Endothelial cell of umbilical vein (primary cell): Measurements from ENCODE around the gene RAPGEF4. TPM values are rescaled to one million over a fixed set of nuclear protein-coding genes. Genes with fewer than 3 reads are reported as not detected.

Source experiments
- BruUV-seq: library from RNA; stranded (reverse); fragments of 400-500 nt; replicated peaks from 2 replicates; lab custom pipeline; 2021; lab: Mats Ljungman, UMichigan
- CTCF ChIA-PET: fragments of 300-600, 350-600 bp; sonication (Branson Sonifier 250); formaldehyde crosslinking; loops from one replicate; lab custom pipeline; 2021; ENCODE audit warnings: antibody characterized with exemption, inconsistent platforms; lab: Charles Lee
- POLR2A ChIA-PET: fragments of 300-600, 350-600 bp; sonication (Branson Sonifier 250); formaldehyde crosslinking; loops from one replicate; lab custom pipeline; 2021; ENCODE audit warnings: antibody characterized with exemption, inconsistent platforms; lab: Charles Lee
- DNase-seq: peaks from one replicate; pipeline ENCODE4 v3.0.0-alpha.2; 2011; ENCODE audit warnings: low read depth, low spot score
- FAIRE-seq: peaks from 2 replicates; lab custom pipeline; 2011; peaks lifted over from hg19 to GRCh38; lab: Jason Lieb, UNC
- H2AFZ ChIP-seq: 2 replicates; pipeline ENCODE4 v1.6.0; 2012; ENCODE audit warnings: low read depth, low read length, control low read depth, inconsistent platforms
- H3K27ac ChIP-seq: 2 replicates; pipeline ENCODE4 v1.5.1; 2011; ENCODE audit warnings: low read depth, mild to moderate bottlenecking, control low read depth, low read length, moderate library complexity; ENCODE audit not compliant: insufficient read depth
- H3K27me3 ChIP-seq, 2 experiments: 2 replicates each; pipeline versions ENCODE4 v1.6.0 to v1.6.1; 2011; ENCODE audit warnings: low read length in 2 of 2, mixed read lengths in 1 of 2; ENCODE audit not compliant: control insufficient read depth in 2 of 2, insufficient read depth in 2 of 2
- H3K36me3 ChIP-seq, 2 experiments: 2 replicates in 1 of 2; 3 replicates in 1 of 2; pipeline ENCODE4 v1.5.1; 2011; ENCODE audit warnings: low read length in 2 of 2, mild to moderate bottlenecking in 1 of 2, moderate library complexity in 1 of 2; ENCODE audit not compliant: control insufficient read depth in 2 of 2, insufficient read depth in 2 of 2; ENCODE audit errors: extremely low read depth in 1 of 2
- H3K4me1 ChIP-seq: 3 replicates; pipeline ENCODE4 v1.5.1; 2011; ENCODE audit warnings: mild to moderate bottlenecking, low read length; ENCODE audit not compliant: control insufficient read depth, insufficient read depth; ENCODE audit errors: extremely low read depth
- H3K4me2 ChIP-seq: 2 replicates; pipeline ENCODE4 v1.6.1; 2011; ENCODE audit warnings: low read length, control low read depth, mixed read lengths; ENCODE audit not compliant: insufficient read depth
- H3K4me3 ChIP-seq, 3 experiments: fragments of 200-600 bp in 1 of 3; sonication (generic), shearing (Covaris generic) in 1 of 3; replicated peaks in 1 of 3; 2 replicates each; pipeline ENCODE4 v1.5.1; 2011 to 2016; ENCODE audit warnings: control low read depth in 3 of 3, low read length in 3 of 3, mild to moderate bottlenecking in 2 of 3, inconsistent platforms in 1 of 3, low read depth in 1 of 3, moderate library complexity in 1 of 3; ENCODE audit not compliant: insufficient read depth in 1 of 3
- H3K79me2 ChIP-seq: 2 replicates; pipeline ENCODE4 v1.6.0; 2012; ENCODE audit warnings: low read length, inconsistent platforms; ENCODE audit not compliant: control insufficient read depth, insufficient read depth
- H3K9ac ChIP-seq: replicated peaks from 2 replicates; pipeline ENCODE3; 2011; ENCODE audit warnings: low read length, control low read depth; ENCODE audit not compliant: insufficient read depth; ENCODE audit errors: extremely low read depth
- H3K9me1 ChIP-seq: replicated peaks from 3 replicates; pipeline ENCODE4 v1.6.0; 2011; ENCODE audit warnings: mild to moderate bottlenecking, low read length; ENCODE audit not compliant: control insufficient read depth, insufficient read depth; ENCODE audit errors: extremely low read depth
- H3K9me3 ChIP-seq: replicated peaks from 2 replicates; pipeline ENCODE4 v1.5.1; 2012; ENCODE audit warnings: low read length, inconsistent platforms; ENCODE audit not compliant: control insufficient read depth, insufficient read depth
- H4K20me1 ChIP-seq: replicated peaks from 2 replicates; pipeline ENCODE3; 2011; ENCODE audit warnings: mild to moderate bottlenecking, low read length; ENCODE audit not compliant: control insufficient read depth, insufficient read depth; ENCODE audit errors: extremely low read depth
- EZH2 ChIP-seq: IDR thresholded peaks from 2 replicates; pipeline ENCODE4 v1.6.1; 2012; ENCODE audit warnings: borderline replicate concordance, low read depth, mild to moderate bottlenecking, moderate library complexity, low read length, inconsistent platforms; ENCODE audit not compliant: severe bottlenecking
- FOS ChIP-seq: IDR thresholded peaks from 2 replicates; pipeline ENCODE4 v1.6.1; 2011; ENCODE audit warnings: mild to moderate bottlenecking, low read length, moderate library complexity, borderline replicate concordance; ENCODE audit not compliant: insufficient read depth
- GATA2 ChIP-seq: IDR thresholded peaks from 2 replicates; pipeline ENCODE4 v1.7.0; 2011; ENCODE audit warnings: low read depth, mild to moderate bottlenecking, moderate library complexity, mixed read lengths, low read length; ENCODE audit not compliant: insufficient read length, insufficient read depth
- JUN ChIP-seq: IDR thresholded peaks from 2 replicates; pipeline ENCODE4 v1.6.1; 2011; ENCODE audit warnings: borderline replicate concordance, low read depth; ENCODE audit not compliant: insufficient read length, insufficient read depth
- MYC ChIP-seq: IDR thresholded peaks from one replicate; pipeline ENCODE4 v1.6.1; 2011; ENCODE audit warnings: mild to moderate bottlenecking, low read depth, low read length
- POLR2A ChIP-seq: IDR thresholded peaks from 2 replicates; pipeline ENCODE4 v1.6.1; 2012; ENCODE audit warnings: low read depth, mild to moderate bottlenecking, control low read depth, low read length
- POLR2AphosphoS5 ChIP-seq: IDR thresholded peaks from 2 replicates; pipeline ENCODE4 v1.6.1; 2012; ENCODE audit warnings: low read depth, mild to moderate bottlenecking, control low read depth, low read length, moderate library complexity; ENCODE audit not compliant: insufficient read depth
- dilution Hi-C: fragments of 300-500 bp; cut with MboI; formaldehyde crosslinking; loops from one replicate; pipeline ENCODE4 v1.15.0; 2019; ENCODE audit warnings: low sequenced_read_pairs; ENCODE audit not compliant: extremely low pct_ligation_motif_present
- intact Hi-C: fragments of 100-400 bp; cut with micrococcal nuclease; formaldehyde crosslinking; loops from one replicate; pipeline ENCODE4 v1.10.0; 2022
- polyA plus RNA-seq, 4 experiments: library from polyadenylated mRNA; depleted of rRNA in 3 of 4; stranded (reverse) in 3 of 4; unstranded in 1 of 4; fragments of >200 nt; gene quantifications; 2 replicates each; pipeline versions ENCODE4 v1.2.1 to v1.2.3, GENCODE V29; 2011 to 2012; ENCODE audit warnings: missing spikeins in 1 of 4
- total RNA-seq: library from RNA; stranded (reverse); gene quantifications from 2 replicates; pipeline ENCODE4 v1.2.3, GENCODE V29; 2021
- TF ChIP-seq, protein P1 (sequence below): IDR thresholded peaks from 2 replicates; pipeline ENCODE4 v1.6.1; 2011; ENCODE audit not compliant: insufficient read depth, insufficient read length
- TF ChIP-seq, protein P2 (sequence below), 2 donors: IDR thresholded peaks; 1 replicate in 1 of 2; 2 replicates in 1 of 2; pipeline ENCODE4 v1.5.1; 2011; ENCODE audit warnings: low read length in 2 of 2, mild to moderate bottlenecking in 2 of 2, moderate library complexity in 2 of 2, control low read depth in 1 of 2, inconsistent platforms in 1 of 2, low read depth in 1 of 2; ENCODE audit not compliant: insufficient read depth in 1 of 2; ENCODE audit errors: extremely low read depth in 1 of 2

Gene RAPGEF4
- total and polyA plus RNA-seq, 2 donors (not counting 3 experiments of a cell fraction or from before 2014, with no cell fraction given): 7.2 to 9.2 TPM

DNA sequence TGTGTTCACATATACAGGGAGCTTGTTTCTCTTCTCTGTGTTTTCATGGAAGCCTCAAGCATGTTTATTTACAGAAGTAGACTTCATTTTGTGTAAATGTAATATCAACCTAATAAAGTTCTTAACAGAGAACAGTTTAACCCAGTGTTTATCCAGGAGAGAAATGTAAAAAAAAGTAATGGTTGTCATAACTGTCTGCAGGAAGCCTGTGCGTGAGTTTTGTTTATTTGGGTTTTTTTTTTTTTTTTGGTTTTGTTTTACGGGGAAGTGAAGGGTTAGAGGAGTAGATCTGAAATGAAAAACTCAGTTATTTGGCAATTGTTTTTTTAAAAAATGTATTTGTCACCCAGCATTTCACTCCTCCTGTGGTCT, 124.7 kb downstream of the RAPGEF4 start:
- Histone ChIP-seq H3K79me2 (no peaks in the 10 kb centered on the region), H3K4me2 (peak overlapping the region; percentile 95), H3K4me1 (peaks cover 26% of the 10 kb centered on the region), H3K36me3 (no peaks in the 10 kb centered on the region), H2AFZ (peak overlapping the region; percentile 94), H3K9ac (peak overlapping the region; percentile 39), H3K27ac (peak overlapping the region; percentile 45), H3K9me1 (no peaks in the 10 kb centered on the region), H3K27me3 (no peaks in the 10 kb centered on the region), H3K9me3 (no peaks in the 10 kb centered on the region), H3K4me3 (peak overlapping the region in 2 of 3 experiments; percentile 24 to 65), H4K20me1 (no peaks in the 10 kb centered on the region)
- dilution Hi-C loops: no loop called here
- ChIA-PET CTCF (interaction anchor here (0.7 to 4.0 kb wide), 7 partner anchors 11 to 350 kb away, joined by 3 to 50 read pairs (median 5); no protein-coding TSS in a partner anchor), POLR2A (no interaction called here)
- intact Hi-C loops: loop anchor here (1.0 to 5.0 kb wide), 3 partner anchors 24 to 352 kb away; no protein-coding TSS in a partner anchor
- FAIRE-seq (no peak), DNase-seq (no peak)
- no TSS peak for BruUV-seq
- TF ChIP-seq JUN: no peak
- no peak for TF ChIP-seq GATA2
- TF ChIP-seq EZH2: no peak
- no peak for TF ChIP-seq POLR2AphosphoS5
- TF ChIP-seq, protein P1, sequence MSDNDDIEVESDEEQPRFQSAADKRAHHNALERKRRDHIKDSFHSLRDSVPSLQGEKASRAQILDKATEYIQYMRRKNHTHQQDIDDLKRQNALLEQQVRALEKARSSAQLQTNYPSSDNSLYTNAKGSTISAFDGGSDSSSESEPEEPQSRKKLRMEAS: no peak
- no peak for TF ChIP-seq POLR2A
- no peak for TF ChIP-seq FOS
- no peak for TF ChIP-seq MYC
- TF ChIP-seq, protein P2, sequence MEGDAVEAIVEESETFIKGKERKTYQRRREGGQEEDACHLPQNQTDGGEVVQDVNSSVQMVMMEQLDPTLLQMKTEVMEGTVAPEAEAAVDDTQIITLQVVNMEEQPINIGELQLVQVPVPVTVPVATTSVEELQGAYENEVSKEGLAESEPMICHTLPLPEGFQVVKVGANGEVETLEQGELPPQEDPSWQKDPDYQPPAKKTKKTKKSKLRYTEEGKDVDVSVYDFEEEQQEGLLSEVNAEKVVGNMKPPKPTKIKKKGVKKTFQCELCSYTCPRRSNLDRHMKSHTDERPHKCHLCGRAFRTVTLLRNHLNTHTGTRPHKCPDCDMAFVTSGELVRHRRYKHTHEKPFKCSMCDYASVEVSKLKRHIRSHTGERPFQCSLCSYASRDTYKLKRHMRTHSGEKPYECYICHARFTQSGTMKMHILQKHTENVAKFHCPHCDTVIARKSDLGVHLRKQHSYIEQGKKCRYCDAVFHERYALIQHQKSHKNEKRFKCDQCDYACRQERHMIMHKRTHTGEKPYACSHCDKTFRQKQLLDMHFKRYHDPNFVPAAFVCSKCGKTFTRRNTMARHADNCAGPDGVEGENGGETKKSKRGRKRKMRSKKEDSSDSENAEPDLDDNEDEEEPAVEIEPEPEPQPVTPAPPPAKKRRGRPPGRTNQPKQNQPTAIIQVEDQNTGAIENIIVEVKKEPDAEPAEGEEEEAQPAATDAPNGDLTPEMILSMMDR (IDR thresholded peaks at IDR 0.05; ENCODE audit: extremely low read depth in 1 of 2, insufficient read depth in 1 of 2, low read depth in 1 of 2, low read length in 2 of 2): no peak
